DND-41 (cell line): ENCODE measurements around the gene RASD2.

Source experiments
- EZH2 ChIP-seq: IDR thresholded peaks from 3 replicates; pipeline ENCODE4 v1.6.1; 2012; ENCODE audit warnings: borderline replicate concordance, low read depth, mild to moderate bottlenecking, moderate library complexity, low read length, inconsistent platforms; ENCODE audit not compliant: severe bottlenecking
- TF ChIP-seq, protein P1 (sequence below): IDR thresholded peaks from 2 replicates; pipeline ENCODE4 v1.5.1; 2012; ENCODE audit warnings: borderline replicate concordance, low read length, moderate library complexity, mild to moderate bottlenecking; ENCODE audit not compliant: poor library complexity, severe bottlenecking; ENCODE audit errors: extremely low read depth

- TF ChIP-seq, protein P1, sequence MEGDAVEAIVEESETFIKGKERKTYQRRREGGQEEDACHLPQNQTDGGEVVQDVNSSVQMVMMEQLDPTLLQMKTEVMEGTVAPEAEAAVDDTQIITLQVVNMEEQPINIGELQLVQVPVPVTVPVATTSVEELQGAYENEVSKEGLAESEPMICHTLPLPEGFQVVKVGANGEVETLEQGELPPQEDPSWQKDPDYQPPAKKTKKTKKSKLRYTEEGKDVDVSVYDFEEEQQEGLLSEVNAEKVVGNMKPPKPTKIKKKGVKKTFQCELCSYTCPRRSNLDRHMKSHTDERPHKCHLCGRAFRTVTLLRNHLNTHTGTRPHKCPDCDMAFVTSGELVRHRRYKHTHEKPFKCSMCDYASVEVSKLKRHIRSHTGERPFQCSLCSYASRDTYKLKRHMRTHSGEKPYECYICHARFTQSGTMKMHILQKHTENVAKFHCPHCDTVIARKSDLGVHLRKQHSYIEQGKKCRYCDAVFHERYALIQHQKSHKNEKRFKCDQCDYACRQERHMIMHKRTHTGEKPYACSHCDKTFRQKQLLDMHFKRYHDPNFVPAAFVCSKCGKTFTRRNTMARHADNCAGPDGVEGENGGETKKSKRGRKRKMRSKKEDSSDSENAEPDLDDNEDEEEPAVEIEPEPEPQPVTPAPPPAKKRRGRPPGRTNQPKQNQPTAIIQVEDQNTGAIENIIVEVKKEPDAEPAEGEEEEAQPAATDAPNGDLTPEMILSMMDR: no peak
- no peak for TF ChIP-seq EZH2
Observed at GRCh38 chr22:35530700-35531099, 9.9 kb upstream of the RASD2 start.
